HepG2 (cell line): ENCODE data around the gene CDHR4. TPM values are rescaled to one million over a fixed set of nuclear protein-coding genes. Genes with fewer than 3 reads are reported as not detected.

Experiments
- ATAC-seq: fragments of 200-7000 bp; cut with Tn5 transposase; 3 replicates; pipeline ENCODE4 v1.9.1; 2020; ENCODE audit warnings: mild to moderate bottlenecking, moderate library complexity
- BruUV-seq: library from RNA; stranded (reverse); fragments of 400-500 nt; replicated peaks from 2 replicates; lab custom pipeline; 2021; lab: Mats Ljungman, UMichigan
- CTCF ChIA-PET: fragments of 300-600 bp; formaldehyde crosslinking; extraction: SDS; loops from one replicate; lab custom pipeline; 2021; ENCODE audit warnings: low total read pairs, inconsistent platforms, low intra/inter-chr PET ratio; lab: Yijun Ruan, JAX
- POLR2A ChIA-PET: fragments of 350-600 bp; sonication (Branson Sonifier 250); formaldehyde crosslinking; loops from one replicate; lab custom pipeline; 2020; ENCODE audit warnings: antibody characterized with exemption, inconsistent platforms; lab: Yijun Ruan, JAX
- DNase-seq: peaks from one replicate; pipeline ENCODE4 v3.0.0-alpha.2; 2015; ENCODE audit warnings: low spot score
- FAIRE-seq: peaks from 3 replicates; lab custom pipeline; 2011; peaks lifted over from hg19 to GRCh38; lab: Jason Lieb, UNC
- H2AFZ ChIP-seq: one replicate; pipeline ENCODE4 v1.6.1; 2011; ENCODE audit warnings: low read length, inconsistent platforms
- H3K27ac ChIP-seq: fragments of 300-600 bp; 3 replicates; pipeline ENCODE4 v1.8.0; 2011; ENCODE audit warnings: mixed run types, mild to moderate bottlenecking, mixed read lengths, low read length, inconsistent platforms; ENCODE audit not compliant: insufficient read depth; ENCODE audit errors: extremely low read length
- H3K27me3 ChIP-seq, 2 experiments: fragments of 200-600 bp in 1 of 2; 2 replicates in 1 of 2; 3 replicates in 1 of 2; pipeline versions ENCODE4 v1.6.0 to v1.8.0; 2011; ENCODE audit warnings: low read length in 2 of 2, mild to moderate bottlenecking in 2 of 2, moderate library complexity in 2 of 2, inconsistent platforms in 1 of 2; ENCODE audit not compliant: insufficient read depth in 2 of 2, control insufficient read depth in 1 of 2
- H3K36me3 ChIP-seq, 2 experiments: fragments of 200-600 bp in 1 of 2; replicated peaks in 1 of 2; 2 replicates in 1 of 2; 3 replicates in 1 of 2; pipeline versions ENCODE4 v1.5.1 to v1.8.0; 2011; ENCODE audit warnings: low read length in 2 of 2, inconsistent platforms in 1 of 2; ENCODE audit not compliant: insufficient read depth in 2 of 2, control insufficient read depth in 1 of 2
- H3K4me1 ChIP-seq: 2 replicates; pipeline ENCODE4 v1.5.1; 2012; ENCODE audit warnings: low read length, inconsistent platforms; ENCODE audit not compliant: insufficient read depth
- H3K4me2 ChIP-seq: 2 replicates; pipeline ENCODE4 v1.6.0; 2011; ENCODE audit warnings: low read depth, low read length, inconsistent platforms
- H3K4me3 ChIP-seq, 3 experiments: fragments of 200-600 bp in 1 of 3; sonication (generic), shearing (Covaris generic) in 1 of 3; replicated peaks in 1 of 3; 2 replicates each; pipeline ENCODE4 v1.5.1; 2011 to 2016; ENCODE audit warnings: low read length in 3 of 3, inconsistent platforms in 2 of 3, low read depth in 2 of 3, mild to moderate bottlenecking in 2 of 3, control low read depth in 1 of 3, mixed read lengths in 1 of 3; ENCODE audit not compliant: insufficient read depth in 1 of 3
- H3K79me2 ChIP-seq: one replicate; pipeline ENCODE4 v1.6.1; 2011; ENCODE audit warnings: low read length, inconsistent platforms; ENCODE audit not compliant: insufficient read depth
- H3K9ac ChIP-seq: 2 replicates; pipeline ENCODE4 v1.6.0; 2011; ENCODE audit warnings: mild to moderate bottlenecking, low read depth, low read length, inconsistent platforms; ENCODE audit not compliant: insufficient read depth
- H3K9me3 ChIP-seq: 2 replicates; pipeline ENCODE4 v1.5.1; 2012; ENCODE audit warnings: mild to moderate bottlenecking, low read length
- H4K20me1 ChIP-seq: 2 replicates; pipeline ENCODE4 v1.6.0; 2011; ENCODE audit warnings: inconsistent platforms, mild to moderate bottlenecking, low read length, moderate library complexity; ENCODE audit not compliant: insufficient read depth
- FOXK1 ChIP-seq: sonication (generic); formaldehyde crosslinking; IDR thresholded peaks from 2 replicates; pipeline ENCODE4 v1.4.0; 2020; ENCODE audit warnings: low read depth, missing genetic modification reagents, borderline replicate concordance
- HOXA3 ChIP-seq: sonication (generic); formaldehyde crosslinking; IDR thresholded peaks from 2 replicates; pipeline ENCODE4 v1.5.0; 2020; ENCODE audit warnings: missing genetic modification reagents
- MAZ ChIP-seq, 2 experiments: sonication (generic) in 1 of 2; formaldehyde crosslinking in 1 of 2; IDR thresholded peaks; 2 replicates each; pipeline versions ENCODE4 v1.5.0 to v1.6.1; 2012 to 2020; ENCODE audit warnings: low read depth in 2 of 2, mild to moderate bottlenecking in 2 of 2, borderline replicate concordance in 1 of 2, improper control_type of control experiment in 1 of 2, low read length in 1 of 2, missing genetic modification reagents in 1 of 2, moderate library complexity in 1 of 2
- MXI1 ChIP-seq: IDR thresholded peaks from 3 replicates; pipeline ENCODE4 v1.6.1; 2012; ENCODE audit warnings: low read depth, low read length, inconsistent platforms, borderline replicate concordance
- ZNF430 ChIP-seq: sonication (generic); formaldehyde crosslinking; IDR thresholded peaks from 2 replicates; pipeline ENCODE4 v1.9.0; 2021; ENCODE audit warnings: mild to moderate bottlenecking, missing genetic modification reagents
- WGBS: methylation state at CpG from one replicate; pipeline ENCODE4 v1.1.6; 2017; ENCODE audit warnings: low lambda C conversion rate; 5-methylcytosine and 5-hydroxymethylcytosine counted together
- in situ Hi-C: cut with HindIII; loops from 2 replicates; pipeline ENCODE4 v1.10.0; 2017; ENCODE audit warnings: low pct_unique_long_range_greater_than_20kb; ENCODE audit not compliant: extremely low pct_ligation_motif_present
- intact Hi-C: fragments of 100-400 bp; cut with micrococcal nuclease; formaldehyde crosslinking; loops from one replicate; pipeline ENCODE4 v1.10.0; 2022; ENCODE audit not compliant: unreplicated experiment
- polyA plus RNA-seq, 8 experiments: library from polyadenylated mRNA; depleted of rRNA in 3 of 8; stranded (reverse) in 7 of 8; unstranded in 1 of 8; fragments of >200 nt; fragmentation: Illumina TruSeq in 4 of 8; extraction: Trizol in 4 of 8; gene quantifications; 2 replicates each; pipeline versions ENCODE4 v1.2.1 to v1.2.3, GENCODE V29; 2011 to 2016; ENCODE audit warnings: low read depth in 4 of 8, missing spikeins in 1 of 8, mixed read lengths in 1 of 8; ENCODE audit not compliant: insufficient read depth in 1 of 8
- total RNA-seq, 5 experiments: library from RNA; depleted of rRNA; stranded (reverse); fragments of >200 nt; fragmentation: Illumina TruSeq; extraction: Trizol; gene quantifications; 2 replicates each; pipeline ENCODE4 v1.2.3, GENCODE V29; 2016; ENCODE audit warnings: low read depth in 1 of 5
- TF ChIP-seq, protein P1 (sequence below), 2 experiments: fragments of 450-650 bp in 1 of 2; sonication (generic) in 1 of 2; formaldehyde crosslinking in 1 of 2; IDR thresholded peaks; 2 replicates each; pipeline versions ENCODE4 v1.6.1 to v1.8.0; 2016 to 2022; ENCODE audit warnings: antibody characterized with exemption in 1 of 2, mild to moderate bottlenecking in 1 of 2, missing genetic modification reagents in 1 of 2

CDHR4 gene
- total and polyA plus RNA-seq, 2 of the 13 experiments (the other 11 are each of a cell fraction or from before 2014, with no cell fraction given), result 0.21 TPM; not detected in 1

DNA sequence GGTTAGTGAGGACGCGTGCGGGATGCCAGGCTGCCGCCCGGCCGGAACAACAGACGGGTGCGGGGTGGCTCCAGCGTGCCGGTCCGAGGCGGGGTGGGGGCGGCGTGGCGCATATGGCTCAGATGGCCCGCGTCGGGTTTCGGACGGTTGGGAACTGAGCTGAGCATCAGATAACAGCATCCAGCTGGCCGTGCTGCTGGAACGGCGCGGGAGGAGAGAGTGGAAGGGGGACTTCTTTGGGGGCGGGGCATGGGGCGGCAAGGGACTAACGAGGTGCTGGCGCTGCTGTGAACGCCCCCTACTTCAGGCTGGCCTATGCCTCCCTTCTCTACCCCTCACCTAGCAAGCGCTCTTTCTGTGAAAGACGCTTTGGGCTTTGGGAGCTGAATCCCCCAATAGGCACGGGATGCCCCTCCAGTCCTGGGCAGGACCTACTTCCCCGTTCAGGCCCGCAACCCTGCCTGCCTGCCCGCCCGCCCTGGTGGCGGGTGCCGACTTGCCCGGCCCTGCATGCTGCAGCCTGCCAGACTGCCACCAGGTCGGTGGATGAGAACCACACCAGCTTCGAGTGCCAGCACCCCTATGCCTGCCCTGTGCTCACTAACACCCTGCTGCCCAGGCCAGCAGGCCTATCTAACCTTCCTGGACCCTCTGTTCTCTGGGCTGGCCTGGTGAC lies 3.9 kb upstream of the CDHR4 start:
- Histone ChIP-seq H3K27me3 (peaks cover 0 to 12% of the 10 kb centered on the region in 2 experiments; a peak in 3 of 5 replicates), H3K4me2 (peak overlapping the region; percentile 93), H3K9me3 (no peaks in the 10 kb centered on the region), H3K79me2 (no peaks in the 10 kb centered on the region), H4K20me1 (no peaks in the 10 kb centered on the region), H3K4me1 (peaks cover 85% of the 10 kb centered on the region), H2AFZ (no peak overlapping the region), H3K27ac (no peak overlapping the region), H3K36me3 (no peaks in the 10 kb centered on the region), H3K9ac (peak overlapping the region; percentile 31; the same call in 1 of the 2 replicates), H3K4me3 (peak overlapping the region; percentile 73 to 89 (median 85))
- WGBS, result 0% methylated on average over 1 of the region's 41 CpGs
- no peak for FAIRE-seq
- BruUV-seq, result no TSS peak
- ATAC-seq, result peak; percentile 38
- CTCF ChIA-PET, result interaction anchor here (2.2 kb wide), 1 partner anchor 36 kb away, joined by 27 read pairs; no protein-coding TSS in a partner anchor
- no peak for DNase-seq
- POLR2A ChIA-PET, result interaction anchor here (0.9 to 2.8 kb wide), 10 partner anchors 10 to 125 kb away, joined by 3 to 22 read pairs (median 4); partner anchors contain the start of genes IP6K1 and UBA7
- intact Hi-C loops (no loop called here), in situ Hi-C loops (loop anchor here (10.0 kb wide), 1 partner anchor 101 kb away; the partner anchor contains the start of gene MST1R)
- TF ChIP-seq MAZ (IDR thresholded peaks at IDR 0.05; ENCODE audit: borderline replicate concordance, low read depth, low read length) (no peak), MAZ (CRISPR knock-in tag; IDR thresholded peaks at IDR 0.05; ENCODE audit: low read depth) (0 out of 2 replicates have a peak, but pooled peaks have one; percentile 19), FOXK1 (CRISPR knock-in tag) (no peak), HOXA3 (CRISPR knock-in tag) (no peak), ZNF430 (CRISPR knock-in tag) (peak; percentile 15; the same call in 1 of the 2 replicates), MXI1 (peak; percentile 10; the same call in 1 of the 3 replicates)
- TF ChIP-seq, protein P1, sequence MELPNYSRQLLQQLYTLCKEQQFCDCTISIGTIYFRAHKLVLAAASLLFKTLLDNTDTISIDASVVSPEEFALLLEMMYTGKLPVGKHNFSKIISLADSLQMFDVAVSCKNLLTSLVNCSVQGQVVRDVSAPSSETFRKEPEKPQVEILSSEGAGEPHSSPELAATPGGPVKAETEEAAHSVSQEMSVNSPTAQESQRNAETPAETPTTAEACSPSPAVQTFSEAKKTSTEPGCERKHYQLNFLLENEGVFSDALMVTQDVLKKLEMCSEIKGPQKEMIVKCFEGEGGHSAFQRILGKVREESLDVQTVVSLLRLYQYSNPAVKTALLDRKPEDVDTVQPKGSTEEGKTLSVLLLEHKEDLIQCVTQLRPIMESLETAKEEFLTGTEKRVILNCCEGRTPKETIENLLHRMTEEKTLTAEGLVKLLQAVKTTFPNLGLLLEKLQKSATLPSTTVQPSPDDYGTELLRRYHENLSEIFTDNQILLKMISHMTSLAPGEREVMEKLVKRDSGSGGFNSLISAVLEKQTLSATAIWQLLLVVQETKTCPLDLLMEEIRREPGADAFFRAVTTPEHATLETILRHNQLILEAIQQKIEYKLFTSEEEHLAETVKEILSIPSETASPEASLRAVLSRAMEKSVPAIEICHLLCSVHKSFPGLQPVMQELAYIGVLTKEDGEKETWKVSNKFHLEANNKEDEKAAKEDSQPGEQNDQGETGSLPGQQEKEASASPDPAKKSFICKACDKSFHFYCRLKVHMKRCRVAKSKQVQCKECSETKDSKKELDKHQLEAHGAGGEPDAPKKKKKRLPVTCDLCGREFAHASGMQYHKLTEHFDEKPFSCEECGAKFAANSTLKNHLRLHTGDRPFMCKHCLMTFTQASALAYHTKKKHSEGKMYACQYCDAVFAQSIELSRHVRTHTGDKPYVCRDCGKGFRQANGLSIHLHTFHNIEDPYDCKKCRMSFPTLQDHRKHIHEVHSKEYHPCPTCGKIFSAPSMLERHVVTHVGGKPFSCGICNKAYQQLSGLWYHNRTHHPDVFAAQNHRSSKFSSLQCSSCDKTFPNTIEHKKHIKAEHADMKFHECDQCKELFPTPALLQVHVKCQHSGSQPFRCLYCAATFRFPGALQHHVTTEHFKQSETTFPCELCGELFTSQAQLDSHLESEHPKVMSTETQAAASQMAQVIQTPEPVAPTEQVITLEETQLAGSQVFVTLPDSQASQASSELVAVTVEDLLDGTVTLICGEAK (IDR thresholded peaks at IDR 0.05), result no peak
- TF ChIP-seq, protein P1 (CRISPR knock-in tag; IDR thresholded peaks at IDR 0.05), result 0 out of 2 replicates have a peak, but pooled peaks have one; percentile 3
- TF ChIP-seq, all 625 proteins: peak for 4
